Effector memory CD8-positive, alpha-beta T cell (primary cell): ENCODE measurements around the gene EYA4.
A peak's percentile ranks its signal among the peaks of the same experiment; 100 is the strongest.
"Not testable (repeated sequence)": the region's sequence is repeated elsewhere in the genome, so short reads cannot be mapped to it uniquely, and the experiment has no call there.

ENCODE experiments used
- ATAC-seq: fragments of 150-1000 bp; cut with Tn5 transposase; replicated peaks from 2 replicates; pipeline ENCODE4 v1.10.0; 2021; ENCODE audit warnings: mild to moderate bottlenecking, moderate library complexity
- DNase-seq, 3 experiments: peaks; one replicate each; pipeline ENCODE4 v3.0.0; 2021
- H3K27ac Mint-ChIP-seq, 2 donors: one replicate each; pipeline ENCODE4 v1.8.0; 2022; ENCODE audit warnings: mild to moderate bottlenecking in 2 of 2, mixed read lengths in 2 of 2, moderate library complexity in 2 of 2
- H3K27me3 Mint-ChIP-seq, 2 donors: one replicate each; pipeline ENCODE4 v1.8.0; 2022; ENCODE audit warnings: mixed read lengths in 2 of 2
- H3K36me3 Mint-ChIP-seq: one replicate; pipeline ENCODE4 v1.8.0; 2022; ENCODE audit warnings: mild to moderate bottlenecking, moderate library complexity, mixed read lengths; ENCODE audit not compliant: insufficient read depth
- H3K4me1 Mint-ChIP-seq, 2 donors: one replicate each; pipeline ENCODE4 v1.8.0; 2022; ENCODE audit warnings: low read depth in 2 of 2, mixed read lengths in 2 of 2
- H3K4me3 Mint-ChIP-seq, 2 donors: one replicate each; pipeline ENCODE4 v1.8.0; 2022; ENCODE audit warnings: mild to moderate bottlenecking in 2 of 2, mixed read lengths in 2 of 2, moderate library complexity in 2 of 2
- H3K9me3 Mint-ChIP-seq, 2 donors: one replicate each; pipeline ENCODE4 v1.8.0; 2022; ENCODE audit warnings: mixed read lengths in 2 of 2

EYA4 gene

DNA sequence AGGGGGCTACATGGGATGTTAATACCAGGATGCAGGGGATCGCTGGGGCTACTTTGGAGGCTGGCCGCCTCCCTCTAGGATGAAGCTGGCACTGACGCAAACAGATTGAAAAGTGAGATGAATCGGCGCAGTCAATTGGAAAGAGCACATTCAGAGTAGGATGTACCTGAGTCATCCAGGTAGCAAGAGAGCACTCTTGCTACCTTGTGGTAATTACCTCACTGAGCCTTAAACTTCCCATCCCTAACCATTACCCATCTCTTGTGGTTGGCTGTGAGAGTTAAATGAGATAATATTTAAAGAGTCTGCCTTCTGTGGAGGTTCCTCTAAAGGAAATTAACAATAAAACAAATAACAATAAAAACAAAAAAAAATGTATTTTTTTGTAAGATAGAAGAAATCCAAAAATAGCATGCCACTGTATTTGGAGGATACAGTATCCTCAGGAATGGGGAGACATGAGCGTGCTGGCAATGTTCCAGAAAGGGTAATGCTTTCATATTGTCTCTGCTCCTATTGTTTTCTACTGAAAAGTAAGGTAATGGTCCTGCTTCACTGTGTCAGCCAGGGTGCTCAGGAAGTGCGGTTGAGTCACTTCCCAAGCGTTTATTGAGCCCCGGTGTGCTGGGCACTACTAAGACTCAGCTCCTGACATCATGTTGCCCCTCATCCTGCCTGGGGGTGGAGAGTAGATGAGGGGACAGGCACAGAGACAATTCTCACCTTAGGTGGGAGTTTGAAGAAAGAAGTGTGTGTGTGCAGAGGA is 301.1 kb downstream of the EYA4 start:
- Mint-ChIP-seq H3K36me3 (no peaks in the 10 kb centered on the region), H3K27me3 (peaks cover 8 to 21% of the 10 kb centered on the region in 2 donors), H3K9me3 (no peaks in the 10 kb centered on the region), H3K4me3 (no peak overlapping the region), H3K27ac (no peak overlapping the region), H3K4me1 (no peaks in the 10 kb centered on the region)
- no peak for DNase-seq
- ATAC-seq, result no peak

- H3K27me3 Mint-ChIP-seq, result peaks cover 8 to 21% of the 10 kb centered on the region in 2 donors
- H3K4me3 Mint-ChIP-seq, result no peak overlapping the region
- no peaks in the 10 kb centered on the region for H3K9me3 Mint-ChIP-seq
- DNase-seq (no peak), ATAC-seq (no peak)
- no peaks in the 10 kb centered on the region for H3K4me1 Mint-ChIP-seq
- no peak overlapping the region for H3K27ac Mint-ChIP-seq
- H3K36me3 Mint-ChIP-seq, result no peaks in the 10 kb centered on the region
Observed at GRCh38 chr6:133544419-133544818, 303.3 kb downstream of the EYA4 start.

DNA sequence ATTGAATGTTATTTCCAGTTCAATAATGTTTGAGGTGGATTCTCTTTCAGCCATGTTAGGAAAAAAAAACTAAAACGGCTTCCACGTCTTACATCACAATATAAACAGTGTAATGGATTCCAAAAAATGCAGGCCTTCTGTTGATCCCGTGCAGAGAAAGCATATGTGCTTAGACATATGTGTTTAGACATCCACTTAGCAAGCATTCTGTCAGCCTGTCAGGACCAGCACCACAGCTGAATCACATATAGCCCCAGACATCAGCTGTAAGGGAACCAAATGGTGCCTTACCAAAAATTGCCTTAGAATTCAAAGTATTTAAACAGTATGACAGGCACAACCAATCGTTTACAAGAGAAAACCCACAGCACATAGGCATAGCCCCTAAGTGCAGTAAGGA is 304.9 kb downstream of the EYA4 start:
- Mint-ChIP-seq H3K36me3 (no peaks in the 10 kb centered on the region), H3K9me3 (no peaks in the 10 kb centered on the region), H3K4me1 (no peaks in the 10 kb centered on the region), H3K4me3 (no peak overlapping the region), H3K27ac (no peak overlapping the region), H3K27me3 (peaks cover 8 to 20% of the 10 kb centered on the region in 2 donors)
- DNase-seq (no peak), ATAC-seq (no peak)

DNA sequence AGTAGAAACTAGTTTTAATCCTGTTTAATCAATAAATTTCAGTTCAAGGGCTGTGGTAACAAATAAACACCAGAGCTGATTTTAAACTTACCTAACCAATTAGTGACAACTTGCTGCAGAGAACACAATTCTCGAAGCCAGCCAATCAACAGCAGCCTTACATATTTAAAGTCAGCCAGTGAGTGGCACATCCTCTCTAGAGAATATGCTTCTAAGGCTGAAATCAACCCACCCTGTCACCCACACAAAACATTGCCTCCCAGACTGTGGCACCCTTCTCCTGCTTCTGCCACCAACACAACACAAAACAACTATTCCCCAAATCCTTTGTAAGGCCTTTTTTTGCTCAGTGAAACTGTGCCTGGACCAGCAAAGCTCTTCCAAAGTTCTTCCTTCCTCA is 306.0 kb downstream of the EYA4 start:
- Mint-ChIP-seq H3K4me3 (no peak overlapping the region), H3K27ac (no peak overlapping the region), H3K9me3 (no peaks in the 10 kb centered on the region), H3K36me3 (no peaks in the 10 kb centered on the region), H3K27me3 (peaks cover 0 to 13% of the 10 kb centered on the region in 2 donors), H3K4me1 (no peaks in the 10 kb centered on the region)
- DNase-seq, result no peak
- no peak for ATAC-seq

- DNase-seq (no peak), ATAC-seq (no peak)
- Mint-ChIP-seq H3K4me1 (no peaks in the 10 kb centered on the region), H3K27me3 (peaks cover 0 to 8% of the 10 kb centered on the region in 2 donors), H3K4me3 (no peak overlapping the region), H3K36me3 (no peaks in the 10 kb centered on the region), H3K27ac (no peak overlapping the region), H3K9me3 (no peaks in the 10 kb centered on the region)
Observed at GRCh38 chr6:133548423-133549159, 307.4 kb downstream of the EYA4 start.

DNA sequence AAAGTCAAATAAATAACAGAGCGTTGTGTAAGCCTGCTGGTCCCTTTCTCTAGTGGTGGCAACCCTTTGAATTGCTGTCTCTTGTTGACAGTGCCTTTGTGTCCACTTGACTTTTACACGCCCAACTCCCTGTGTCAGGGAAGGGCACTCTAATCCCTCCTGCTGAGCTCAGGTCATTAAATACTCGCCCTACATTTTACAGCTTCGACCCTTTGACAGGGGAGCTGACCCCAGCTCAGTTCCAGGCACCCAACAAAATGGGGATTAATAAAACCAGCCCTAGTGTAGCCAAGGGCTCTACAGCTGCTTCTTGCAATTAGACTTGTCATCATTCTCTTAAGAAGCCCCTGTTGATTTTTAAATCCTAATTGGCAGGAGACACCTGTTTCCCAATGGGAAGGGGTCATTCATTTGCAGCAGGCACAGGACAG is 308.2 kb downstream of the EYA4 start:
- Mint-ChIP-seq H3K4me3 (no peak overlapping the region), H3K36me3 (no peaks in the 10 kb centered on the region), H3K9me3 (no peaks in the 10 kb centered on the region), H3K27me3 (peaks cover 2 to 8% of the 10 kb centered on the region in 2 donors), H3K27ac (no peak overlapping the region), H3K4me1 (no peaks in the 10 kb centered on the region)
- no peak for ATAC-seq
- no peak for DNase-seq

DNA sequence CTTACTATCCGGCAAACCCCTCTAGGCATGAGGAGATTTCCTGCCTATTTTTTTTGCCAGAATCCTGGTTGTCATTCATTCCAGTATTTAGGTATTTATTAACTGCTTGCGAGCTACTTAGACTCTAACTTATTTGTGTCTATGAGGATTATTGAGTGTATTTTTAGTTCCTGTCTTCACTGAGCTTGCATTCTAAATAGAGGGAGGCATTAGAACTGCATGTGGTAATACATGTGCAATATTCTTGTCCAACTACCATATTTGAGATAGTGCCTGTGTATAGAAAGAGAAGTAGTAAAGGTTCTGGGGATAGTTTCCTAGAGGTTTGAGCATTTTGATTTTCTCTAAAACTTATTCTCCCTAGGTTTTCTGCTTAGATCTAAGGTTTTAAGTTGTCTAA is 308.9 kb downstream of the EYA4 start:
- no peaks in the 10 kb centered on the region for H3K9me3 Mint-ChIP-seq
- ATAC-seq (no peak), DNase-seq (no peak)
- H3K36me3 Mint-ChIP-seq, result no peaks in the 10 kb centered on the region
- H3K27ac Mint-ChIP-seq, result no peak overlapping the region
- no peak overlapping the region for H3K4me3 Mint-ChIP-seq
- no peaks in the 10 kb centered on the region for H3K4me1 Mint-ChIP-seq
- peaks cover 6 to 8% of the 10 kb centered on the region in 2 donors for H3K27me3 Mint-ChIP-seq

- no peak for ATAC-seq
- DNase-seq, result no peak
- Mint-ChIP-seq H3K4me3 (no peak overlapping the region), H3K9me3 (no peaks in the 10 kb centered on the region), H3K36me3 (no peaks in the 10 kb centered on the region), H3K27ac (no peak overlapping the region), H3K4me1 (no peaks in the 10 kb centered on the region), H3K27me3 (peaks cover 6 to 8% of the 10 kb centered on the region in 2 donors)
Observed at GRCh38 chr6:133551436-133551835, 310.3 kb downstream of the EYA4 start.

GRCh38 chr6:133551847-133552341 is 310.7 kb downstream of the EYA4 start:
- ATAC-seq (no peak), DNase-seq (no peak)
- Mint-ChIP-seq H3K36me3 (no peaks in the 10 kb centered on the region), H3K4me3 (no peak overlapping the region), H3K4me1 (no peaks in the 10 kb centered on the region), H3K27ac (no peak overlapping the region), H3K27me3 (peaks cover 6 to 8% of the 10 kb centered on the region in 2 donors), H3K9me3 (no peaks in the 10 kb centered on the region)

DNA sequence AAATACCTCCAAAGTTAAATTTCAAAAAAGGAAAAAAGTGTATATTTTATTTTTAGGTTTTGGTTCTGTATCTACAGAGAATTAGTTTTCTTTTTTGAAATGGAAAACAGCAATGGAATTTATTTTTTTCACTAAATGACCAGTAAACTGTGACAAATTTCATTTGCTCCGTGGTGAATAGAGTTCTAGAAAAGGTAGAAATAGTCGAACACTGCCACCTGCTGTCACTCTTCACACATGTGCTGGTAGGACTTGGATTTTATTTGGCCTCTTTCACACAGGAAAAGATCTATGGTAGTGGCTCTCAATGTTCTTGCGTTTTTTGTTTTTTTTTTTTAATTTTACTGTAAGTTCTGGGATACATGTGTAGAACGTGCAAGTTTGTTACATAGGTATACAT is 312.5 kb downstream of the EYA4 start:
- ATAC-seq (no peak), DNase-seq (peak in 1 of 3 experiments; percentile 3)
- Mint-ChIP-seq H3K36me3 (no peaks in the 10 kb centered on the region), H3K9me3 (no peaks in the 10 kb centered on the region), H3K4me1 (no peaks in the 10 kb centered on the region), H3K27ac (no peak overlapping the region), H3K27me3 (peaks cover 6 to 8% of the 10 kb centered on the region in 2 donors), H3K4me3 (no peak overlapping the region)

DNA sequence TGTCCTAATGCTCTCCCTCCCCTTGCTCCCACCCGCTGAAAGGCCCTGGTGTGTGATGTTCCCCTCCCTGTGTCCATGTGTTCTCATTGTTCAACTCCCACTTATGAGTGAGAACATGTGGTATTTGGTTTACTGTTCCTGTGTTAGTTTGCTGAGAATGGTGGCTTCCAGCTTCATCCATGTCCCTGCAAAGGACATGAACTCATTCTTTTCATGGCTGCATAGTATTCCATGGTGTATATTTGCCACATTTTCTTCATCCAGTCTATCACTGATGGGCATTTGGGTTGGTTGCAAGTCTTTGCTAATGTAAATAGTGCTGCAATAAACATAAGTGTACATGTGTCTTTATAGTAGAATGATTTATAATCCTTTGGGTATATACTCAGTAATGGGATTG is 313.0 kb downstream of the EYA4 start:
- ATAC-seq, DNase-seq, H3K9me3 Mint-ChIP-seq: not testable (repeated sequence)

GRCh38 chr6:133555685-133556084 is 314.5 kb downstream of the EYA4 start:
- DNase-seq, result no peak
- Mint-ChIP-seq H3K36me3 (no peaks in the 10 kb centered on the region), H3K27ac (no peak overlapping the region), H3K9me3 (no peaks in the 10 kb centered on the region), H3K4me1 (no peaks in the 10 kb centered on the region), H3K27me3 (peaks cover 6 to 8% of the 10 kb centered on the region in 2 donors), H3K4me3 (no peak overlapping the region)
- ATAC-seq, result no peak

More for the DNA sequence above, 313.0 kb downstream of the EYA4 start:
- not testable (repeated sequence) for H3K36me3 Mint-ChIP-seq, H3K27me3 Mint-ChIP-seq, H3K27ac Mint-ChIP-seq, H3K4me1 Mint-ChIP-seq, H3K4me3 Mint-ChIP-seq

DNA sequence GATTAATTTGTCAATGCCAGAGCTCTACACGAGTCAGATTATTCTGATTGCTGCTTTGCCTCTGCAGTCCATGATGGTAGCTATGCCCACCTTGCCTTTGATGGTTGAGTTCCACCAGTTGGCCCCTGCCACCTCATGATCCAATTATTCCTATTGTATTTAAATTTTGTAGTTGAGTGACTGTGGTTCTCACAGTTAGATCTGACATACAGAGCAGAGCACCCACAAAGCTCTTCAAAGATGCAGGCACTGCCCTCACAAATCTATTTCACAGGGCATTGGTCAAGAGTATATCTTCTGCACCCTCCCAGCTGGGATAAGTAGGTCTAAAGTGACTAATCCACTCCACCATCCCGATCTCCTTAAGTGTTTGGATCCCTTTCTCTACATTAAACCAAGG is 318.8 kb downstream of the EYA4 start:
- ATAC-seq (no peak), DNase-seq (no peak)
- Mint-ChIP-seq H3K36me3 (peaks cover 4% of the 10 kb centered on the region), H3K27me3 (peaks cover 0 to 6% of the 10 kb centered on the region in 2 donors), H3K9me3 (peaks cover 0 to 4% of the 10 kb centered on the region in 2 donors), H3K4me3 (no peak overlapping the region), H3K4me1 (no peaks in the 10 kb centered on the region), H3K27ac (no peak overlapping the region)

- no peak overlapping the region for H3K27ac Mint-ChIP-seq
- H3K4me3 Mint-ChIP-seq, result no peak overlapping the region
- H3K9me3 Mint-ChIP-seq, result no peaks in the 10 kb centered on the region
- H3K27me3 Mint-ChIP-seq, result peaks cover 14 to 27% of the 10 kb centered on the region in 2 donors
- peaks cover 4% of the 10 kb centered on the region for H3K36me3 Mint-ChIP-seq
- H3K4me1 Mint-ChIP-seq, result peaks cover 0 to 2% of the 10 kb centered on the region in 2 donors
- no peak for ATAC-seq
- no peak for DNase-seq
Observed at GRCh38 chr6:133567636-133568035, 326.5 kb downstream of the EYA4 start.
